ENCODE results near the gene INPP4B.

The INPP4B gene

GRCh38 chr4:142274137-142274536, 572.0 kb downstream of the INPP4B start:
- DNase-seq (ENCODE audit: low read depth in 2 of 2), result peak; percentile 14 to 70
- H3K4me3 ChIP-seq (replicated peaks in 1 of 2; ENCODE audit: low read depth in 2 of 2, low read length in 2 of 2), result no peak overlapping the region
- no peak for TF ChIP-seq CTCF (IDR thresholded peaks at IDR 0.05; ENCODE audit: low read depth, low read length)

- no peak overlapping the region for H3K4me3 ChIP-seq (replicated peaks in 1 of 2; ENCODE audit: low read depth in 2 of 2, low read length in 2 of 2)
- no peak for DNase-seq (ENCODE audit: low read depth in 2 of 2)
- no peak for TF ChIP-seq CTCF (IDR thresholded peaks at IDR 0.05; ENCODE audit: low read depth, low read length)
These were observed 573.6 kb downstream of the INPP4B start for GRCh38 chr4:142272452-142272851.

- DNase-seq (ENCODE audit: low read depth in 2 of 2), result no peak
- no peak for TF ChIP-seq CTCF (IDR thresholded peaks at IDR 0.05; ENCODE audit: low read depth, low read length)
- H3K4me3 ChIP-seq (replicated peaks in 1 of 2; ENCODE audit: low read depth in 2 of 2, low read length in 2 of 2), result no peak overlapping the region
These were observed 574.3 kb downstream of the INPP4B start for GRCh38 chr4:142271832-142272231.

GRCh38 chr4:142267101-142267500, 579.0 kb downstream of the INPP4B start:
- peak in 1 of 2 donors; percentile 32 for DNase-seq (ENCODE audit: low read depth in 2 of 2)
- no peak for TF ChIP-seq CTCF (IDR thresholded peaks at IDR 0.05; ENCODE audit: low read depth, low read length)
- H3K4me3 ChIP-seq (replicated peaks in 1 of 2; ENCODE audit: low read depth in 2 of 2, low read length in 2 of 2), result no peak overlapping the region

- no peak overlapping the region for H3K4me3 ChIP-seq (replicated peaks in 1 of 2; ENCODE audit: low read depth in 2 of 2, low read length in 2 of 2)
- no peak for TF ChIP-seq CTCF (IDR thresholded peaks at IDR 0.05; ENCODE audit: low read depth, low read length)
- no peak for DNase-seq (ENCODE audit: low read depth in 2 of 2)
These were observed 580.2 kb downstream of the INPP4B start for GRCh38 chr4:142265946-142266345.

- TF ChIP-seq CTCF (IDR thresholded peaks at IDR 0.05; ENCODE audit: low read depth, low read length), result no peak
- DNase-seq (ENCODE audit: low read depth in 2 of 2), result peak; percentile 64 to 80
These were observed 580.6 kb downstream of the INPP4B start for GRCh38 chr4:142265536-142265935.

GRCh38 chr4:142264961-142265360, 581.1 kb downstream of the INPP4B start:
- DNase-seq (ENCODE audit: low read depth in 2 of 2), result peak; percentile 68 to 81
- H3K4me3 ChIP-seq (replicated peaks in 1 of 2; ENCODE audit: low read depth in 2 of 2, low read length in 2 of 2), result no peak overlapping the region
- TF ChIP-seq CTCF (IDR thresholded peaks at IDR 0.05; ENCODE audit: low read depth, low read length), result no peak

More at GRCh38 chr4:142265536-142265935, 580.6 kb downstream of the INPP4B start:
- no peak overlapping the region for H3K4me3 ChIP-seq (replicated peaks in 1 of 2; ENCODE audit: low read depth in 2 of 2, low read length in 2 of 2)
